Stimulated activated CD8-positive, alpha-beta memory T cell treated with anti-CD3 and anti-CD28 coated beads, Interleukin-12 subunit alpha, Interleukin-12 subunit beta, amount 100 ng/mL, for 1 hour (primary cell): ENCODE measurements around the gene SSRP1.
A peak's percentile ranks its signal among the peaks of the same experiment; 100 is the strongest.
"Not testable (repeated sequence)": the region's sequence is repeated elsewhere in the genome, so short reads cannot be mapped to it uniquely, and the experiment has no call there.

Experiments
- DNase-seq: peaks from one replicate; pipeline ENCODE4 v3.0.0-alpha.2; 2020; ENCODE audit warnings: low read depth

SSRP1 gene

GRCh38 chr11:57300785-57301184, 34.9 kb downstream of the SSRP1 start:
- DNase-seq: no peak

- DNase-seq: no peak
Measured at GRCh38 chr11:57299150-57299737, 36.4 kb downstream of the SSRP1 start.

- no peak for DNase-seq
Measured at GRCh38 chr11:57297221-57297620, 38.5 kb downstream of the SSRP1 start.

GRCh38 chr11:57296205-57296604, 39.5 kb downstream of the SSRP1 start:
- DNase-seq: not testable (repeated sequence)

GRCh38 chr11:57294225-57295131, 41.2 kb downstream of the SSRP1 start:
- no peak for DNase-seq

GRCh38 chr11:57290288-57290687, 45.4 kb downstream of the SSRP1 start:
- no peak for DNase-seq

GRCh38 chr11:57288771-57289579, 46.7 kb downstream of the SSRP1 start:
- no peak for DNase-seq

GRCh38 chr11:57287884-57288283, 47.8 kb downstream of the SSRP1 start:
- no peak for DNase-seq

- DNase-seq: no peak
Measured at GRCh38 chr11:57283231-57283990, 52.3 kb downstream of the SSRP1 start.

GRCh38 chr11:57281546-57281945, 54.1 kb downstream of the SSRP1 start:
- DNase-seq: not testable (repeated sequence)

- no peak for DNase-seq
Measured at GRCh38 chr11:57279116-57279515, 56.6 kb downstream of the SSRP1 start.

- DNase-seq: no peak
Measured at GRCh38 chr11:57278721-57279095, 57.0 kb downstream of the SSRP1 start.

GRCh38 chr11:57277845-57278720, 57.6 kb downstream of the SSRP1 start:
- DNase-seq: peak; percentile 1

- no peak for DNase-seq
Measured at GRCh38 chr11:57276971-57277675, 58.6 kb downstream of the SSRP1 start.

- no peak for DNase-seq
Measured at GRCh38 chr11:57276169-57276970, 59.3 kb downstream of the SSRP1 start.
